H9 (cell line): ENCODE data around the gene TNFSF4. TPM values are rescaled to one million over a fixed set of nuclear protein-coding genes. Genes with fewer than 3 reads are reported as not detected.

Experiments used
- DNase-seq: peaks from one replicate; pipeline ENCODE4 v3.0.0-alpha.2; 2017
- H2AFZ ChIP-seq: one replicate; pipeline ENCODE4 v1.6.1; 2013; ENCODE audit warnings: mild to moderate bottlenecking, low read length, control low read depth, moderate library complexity
- H2AK5ac ChIP-seq: 2 replicates; pipeline ENCODE4 v1.6.1; 2013; ENCODE audit warnings: low read length, control low read depth, mixed read lengths; ENCODE audit not compliant: insufficient read length
- H2BK120ac ChIP-seq: one replicate; pipeline ENCODE4 v1.6.1; 2013; ENCODE audit warnings: low read depth, mild to moderate bottlenecking, low read length, control low read depth, inconsistent platforms; ENCODE audit not compliant: poor library complexity, severe bottlenecking
- H2BK12ac ChIP-seq: 2 replicates; pipeline ENCODE4 v1.6.1; 2013; ENCODE audit warnings: low read length, control low read depth, mixed read lengths, low read depth; ENCODE audit not compliant: insufficient read length
- H2BK15ac ChIP-seq: 2 replicates; pipeline ENCODE4 v1.6.1; 2013; ENCODE audit warnings: low read depth, low read length, control low read depth
- H2BK20ac ChIP-seq: one replicate; pipeline ENCODE4 v1.6.1; 2013; ENCODE audit warnings: low read depth, mild to moderate bottlenecking, low read length, control low read depth, inconsistent platforms; ENCODE audit not compliant: poor library complexity, severe bottlenecking
- H2BK5ac ChIP-seq: 2 replicates; pipeline ENCODE4 v1.6.1; 2013; ENCODE audit warnings: low read length, control low read depth, mixed read lengths; ENCODE audit not compliant: insufficient read length
- H3K14ac ChIP-seq: 2 replicates; pipeline ENCODE4 v1.6.1; 2013; ENCODE audit warnings: low read length, control low read depth; ENCODE audit not compliant: insufficient read depth
- H3K18ac ChIP-seq: 2 replicates; pipeline ENCODE4 v1.6.1; 2013; ENCODE audit warnings: low read depth, mild to moderate bottlenecking, mixed read lengths, low read length, control low read depth; ENCODE audit not compliant: insufficient read length
- H3K23ac ChIP-seq: 2 replicates; pipeline ENCODE4 v1.6.1; 2013; ENCODE audit warnings: low read length, control low read depth, mixed read lengths, low read depth; ENCODE audit not compliant: insufficient read length
- H3K23me2 ChIP-seq: 2 replicates; pipeline ENCODE4 v1.6.1; 2013; ENCODE audit warnings: low read depth, mild to moderate bottlenecking, mixed read lengths, low read length, control low read depth; ENCODE audit not compliant: insufficient read length, poor library complexity, severe bottlenecking
- H3K27ac ChIP-seq: 2 replicates; pipeline ENCODE4 v1.5.1; 2013; ENCODE audit warnings: low read length, control low read depth, mixed read lengths, low read depth; ENCODE audit not compliant: insufficient read length
- H3K27me3 ChIP-seq: 2 replicates; pipeline ENCODE4 v1.6.1; 2013; ENCODE audit warnings: low read length, control low read depth, inconsistent platforms; ENCODE audit not compliant: insufficient read depth
- H3K4ac ChIP-seq: 2 replicates; pipeline ENCODE4 v1.6.1; 2013; ENCODE audit warnings: low read depth, mild to moderate bottlenecking, control low read depth, inconsistent platforms, low read length, moderate library complexity
- H3K4me1 ChIP-seq: 2 replicates; pipeline ENCODE4 v1.6.1; 2013; ENCODE audit warnings: low read length, control low read depth, inconsistent platforms; ENCODE audit not compliant: insufficient read depth
- H3K4me2 ChIP-seq: 2 replicates; pipeline ENCODE4 v1.6.1; 2013; ENCODE audit warnings: low read length, control low read depth, mixed read lengths; ENCODE audit not compliant: insufficient read length, insufficient read depth
- H3K56ac ChIP-seq: 2 replicates; pipeline ENCODE4 v1.6.1; 2013; ENCODE audit warnings: low read depth, mild to moderate bottlenecking, mixed read lengths, low read length, control low read depth; ENCODE audit not compliant: insufficient read length
- H3K79me1 ChIP-seq: 2 replicates; pipeline ENCODE4 v1.6.1; 2013; ENCODE audit warnings: low read depth, mild to moderate bottlenecking, moderate library complexity, low read length, control low read depth, inconsistent platforms; ENCODE audit not compliant: insufficient read depth, poor library complexity, severe bottlenecking
- H3K79me2 ChIP-seq: 2 replicates; pipeline ENCODE4 v1.6.1; 2013; ENCODE audit warnings: low read length, control low read depth, inconsistent platforms; ENCODE audit not compliant: insufficient read depth
- H3K9ac ChIP-seq: 2 replicates; pipeline ENCODE4 v1.6.1; 2013; ENCODE audit warnings: low read length, control low read depth, mixed read lengths; ENCODE audit not compliant: insufficient read length; ENCODE audit errors: extremely low read depth
- H3K9me3 ChIP-seq: one replicate; pipeline ENCODE4 v1.6.1; 2013; ENCODE audit warnings: low read depth, low read length, inconsistent platforms; ENCODE audit not compliant: control insufficient read depth
- H3T11ph ChIP-seq: one replicate; pipeline ENCODE4 v1.6.1; 2013; ENCODE audit warnings: mild to moderate bottlenecking, low read length, control low read depth, inconsistent platforms
- H4K20me1 ChIP-seq: one replicate; pipeline ENCODE4 v1.6.1; 2013; ENCODE audit not compliant: control insufficient read depth, insufficient read length, insufficient read depth
- H4K5ac ChIP-seq: 2 replicates; pipeline ENCODE4 v1.6.1; 2013; ENCODE audit warnings: low read depth, mild to moderate bottlenecking, mixed read lengths, low read length, control low read depth; ENCODE audit not compliant: insufficient read length
- H4K8ac ChIP-seq: replicated peaks from 2 replicates; pipeline ENCODE4 v1.6.1; 2013; ENCODE audit warnings: low read length, control low read depth, mixed read lengths, low read depth; ENCODE audit not compliant: insufficient read length
- H4K91ac ChIP-seq: 2 replicates; pipeline ENCODE4 v1.6.1; 2013; ENCODE audit warnings: low read depth, mild to moderate bottlenecking, moderate library complexity, mixed read lengths, low read length, control low read depth; ENCODE audit not compliant: insufficient read length
- H3K27ac Mint-ChIP-seq, 3 experiments: 2 replicates in 2 of 3; 3 replicates in 1 of 3; pipeline ENCODE4 v1.8.0; 2020 to 2021; ENCODE audit warnings: mixed read lengths in 3 of 3, mild to moderate bottlenecking in 1 of 3, moderate library complexity in 1 of 3
- H3K27me3 Mint-ChIP-seq: 2 replicates; pipeline ENCODE4 v1.8.0; 2021; ENCODE audit warnings: low read depth, mild to moderate bottlenecking, moderate library complexity, mixed read lengths
- H3K36me3 Mint-ChIP-seq, 3 experiments: 2 replicates in 2 of 3; 3 replicates in 1 of 3; pipeline ENCODE4 v1.8.0; 2020 to 2021; ENCODE audit warnings: low read depth in 3 of 3, mixed read lengths in 3 of 3; ENCODE audit not compliant: insufficient read depth in 1 of 3
- H3K4me1 Mint-ChIP-seq, 2 experiments: 2 replicates each; pipeline ENCODE4 v1.8.0; 2020; ENCODE audit warnings: mixed read lengths in 2 of 2
- H3K4me3 Mint-ChIP-seq, 2 experiments: 2 replicates in 1 of 2; 3 replicates in 1 of 2; pipeline ENCODE4 v1.8.0; 2020 to 2021; ENCODE audit warnings: mild to moderate bottlenecking in 2 of 2, mixed read lengths in 2 of 2, moderate library complexity in 1 of 2
- H3K9me3 Mint-ChIP-seq, 2 experiments: 2 replicates in 1 of 2; 3 replicates in 1 of 2; pipeline ENCODE4 v1.8.0; 2020; ENCODE audit warnings: mild to moderate bottlenecking in 2 of 2, mixed read lengths in 2 of 2, moderate library complexity in 1 of 2
- WGBS: extraction: QIAGEN DNeasy Blood & Tissue Kit; methylation state at CpG from one replicate; pipeline ENCODE4 v1.1.7; 2013; ENCODE audit warnings: missing lambda C conversion rate, low lambda C conversion rate, mixed read lengths; ENCODE audit not compliant: insufficient read length; ENCODE audit errors: extremely low coverage; 5-methylcytosine and 5-hydroxymethylcytosine counted together
- total RNA-seq: library from RNA; stranded (reverse); gene quantifications from 2 replicates; pipeline ENCODE4 v1.2.1, GENCODE V29; 2021
- TF ChIP-seq, protein P1 (sequence below): fragments of 200-600 bp; sonication (generic); conservative IDR thresholded peaks from 3 replicates; pipeline ENCODE4 v1.8.0; 2021; ENCODE audit warnings: antibody characterized with exemption, mild to moderate bottlenecking

Gene TNFSF4
- total RNA-seq, 1 experiment from 2014 or later, result 0.28 TPM

DNA sequence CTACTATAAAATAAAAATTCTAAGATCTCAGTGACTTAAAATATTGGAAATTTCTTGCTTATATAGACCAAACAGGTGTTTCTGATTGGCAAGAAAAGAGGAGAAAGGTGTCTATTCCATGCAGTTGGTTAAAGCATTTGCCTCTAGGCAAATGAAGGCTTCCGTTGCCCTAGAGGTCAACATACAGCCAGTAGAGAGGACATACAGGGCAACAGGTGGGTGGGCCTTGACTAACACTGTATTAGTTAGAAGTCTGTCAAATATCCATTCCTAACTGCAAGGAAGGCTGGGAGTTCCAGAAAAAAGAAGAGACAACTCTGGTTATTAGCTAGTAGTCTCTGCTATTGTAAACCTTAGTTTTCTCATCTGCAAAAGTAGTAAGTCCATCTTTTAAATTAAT is 43.0 kb downstream of the TNFSF4 start:
- Histone ChIP-seq H2BK15ac (no peak overlapping the region), H3K18ac (no peak overlapping the region), H3K9me3 (no peaks in the 10 kb centered on the region), H3K9ac (no peak overlapping the region), H3K23me2 (no peaks in the 10 kb centered on the region), H3K27ac (no peak overlapping the region), H2BK20ac (no peak overlapping the region), H3K79me1 (no peaks in the 10 kb centered on the region), H2BK120ac (no peak overlapping the region), H3K27me3 (0 out of 2 replicates have a peak, but pooled peaks cover 3% of the 10 kb centered on the region), H3K23ac (no peak overlapping the region), H2BK5ac (no peak overlapping the region), H4K8ac (no peak overlapping the region), H3K4me1 (no peaks in the 10 kb centered on the region), H2AFZ (no peak overlapping the region), H4K20me1 (no peaks in the 10 kb centered on the region), H2AK5ac (no peak overlapping the region), H3K14ac (no peak overlapping the region), H3T11ph (no peak overlapping the region), H3K4me2 (no peak overlapping the region), H3K79me2 (no peaks in the 10 kb centered on the region), H3K4ac (no peak overlapping the region), H4K5ac (no peak overlapping the region), H3K56ac (no peak overlapping the region), H2BK12ac (no peak overlapping the region), H4K91ac (no peak overlapping the region)
- H3K4me1 Mint-ChIP-seq, result peaks cover 11 to 18% of the 10 kb centered on the region in 2 experiments
- no peaks in the 10 kb centered on the region for H3K9me3 Mint-ChIP-seq
- H3K27me3 Mint-ChIP-seq, result peaks cover 4% of the 10 kb centered on the region
- WGBS, result no CpG with 5 or more reads among the region's 1 CpG
- no peak overlapping the region for H3K4me3 Mint-ChIP-seq
- no peak overlapping the region for H3K27ac Mint-ChIP-seq
- H3K36me3 Mint-ChIP-seq, result no peaks in the 10 kb centered on the region
- DNase-seq, result no peak
- TF ChIP-seq, protein P1, sequence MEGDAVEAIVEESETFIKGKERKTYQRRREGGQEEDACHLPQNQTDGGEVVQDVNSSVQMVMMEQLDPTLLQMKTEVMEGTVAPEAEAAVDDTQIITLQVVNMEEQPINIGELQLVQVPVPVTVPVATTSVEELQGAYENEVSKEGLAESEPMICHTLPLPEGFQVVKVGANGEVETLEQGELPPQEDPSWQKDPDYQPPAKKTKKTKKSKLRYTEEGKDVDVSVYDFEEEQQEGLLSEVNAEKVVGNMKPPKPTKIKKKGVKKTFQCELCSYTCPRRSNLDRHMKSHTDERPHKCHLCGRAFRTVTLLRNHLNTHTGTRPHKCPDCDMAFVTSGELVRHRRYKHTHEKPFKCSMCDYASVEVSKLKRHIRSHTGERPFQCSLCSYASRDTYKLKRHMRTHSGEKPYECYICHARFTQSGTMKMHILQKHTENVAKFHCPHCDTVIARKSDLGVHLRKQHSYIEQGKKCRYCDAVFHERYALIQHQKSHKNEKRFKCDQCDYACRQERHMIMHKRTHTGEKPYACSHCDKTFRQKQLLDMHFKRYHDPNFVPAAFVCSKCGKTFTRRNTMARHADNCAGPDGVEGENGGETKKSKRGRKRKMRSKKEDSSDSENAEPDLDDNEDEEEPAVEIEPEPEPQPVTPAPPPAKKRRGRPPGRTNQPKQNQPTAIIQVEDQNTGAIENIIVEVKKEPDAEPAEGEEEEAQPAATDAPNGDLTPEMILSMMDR, result no peak
